Effector CD8-positive, alpha-beta T cell (primary cell): ENCODE measurements around the gene SLC25A24.
"Not testable (repeated sequence)": the region's sequence is repeated elsewhere in the genome, so short reads cannot be mapped to it uniquely, and the experiment has no call there.

Experiments
- DNase-seq: peaks from one replicate; lab custom pipeline; 2025; lab: John Stamatoyannopoulos, UW

SLC25A24 gene

GRCh38 chr1:108139555-108139954 lies 60.6 kb downstream of the SLC25A24 start:
- DNase-seq: not testable (repeated sequence)

DNA sequence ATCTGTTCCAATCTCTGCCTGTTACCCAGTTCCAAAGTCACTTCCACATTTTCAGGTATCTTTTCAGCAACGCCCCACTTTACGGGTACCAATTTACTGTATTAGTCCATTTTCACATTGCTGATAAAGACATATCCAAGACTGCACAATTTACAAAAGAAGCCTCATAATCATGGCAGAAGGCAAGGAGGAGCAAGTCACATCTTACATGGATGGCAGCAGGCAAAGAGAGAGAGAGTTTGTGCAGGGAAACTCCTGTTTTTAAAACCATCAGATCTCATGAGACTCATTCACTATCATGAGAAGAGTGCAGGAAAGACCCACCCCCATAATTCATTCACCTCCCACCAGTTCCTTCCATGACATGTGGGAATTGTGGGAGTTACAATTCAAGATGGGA lies 67.0 kb downstream of the SLC25A24 start:
- not testable (repeated sequence) for DNase-seq

DNA sequence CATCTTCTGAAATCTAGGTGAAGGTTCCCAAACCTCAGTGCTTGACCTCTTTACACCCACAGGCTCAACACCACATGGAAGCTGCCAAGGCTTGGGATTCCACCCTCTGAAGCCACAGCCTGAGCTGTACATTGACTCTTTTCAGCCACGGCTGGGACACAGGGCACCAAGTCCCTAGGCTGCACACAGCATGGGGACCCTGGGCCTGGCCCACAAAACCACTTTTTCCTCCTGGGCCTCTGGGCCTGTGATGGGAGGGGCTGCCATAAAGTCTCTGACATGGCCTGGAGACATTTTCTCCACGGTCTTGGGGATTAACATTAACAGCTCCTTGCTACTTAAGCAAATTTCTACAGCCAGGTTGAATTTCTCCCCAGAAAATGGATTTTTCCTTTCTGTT lies 67.8 kb downstream of the SLC25A24 start:
- DNase-seq: not testable (repeated sequence)

GRCh38 chr1:108131281-108131680 lies 68.9 kb downstream of the SLC25A24 start:
- DNase-seq: not testable (repeated sequence)

GRCh38 chr1:108130794-108131193 lies 69.3 kb downstream of the SLC25A24 start:
- DNase-seq: no peak

DNA sequence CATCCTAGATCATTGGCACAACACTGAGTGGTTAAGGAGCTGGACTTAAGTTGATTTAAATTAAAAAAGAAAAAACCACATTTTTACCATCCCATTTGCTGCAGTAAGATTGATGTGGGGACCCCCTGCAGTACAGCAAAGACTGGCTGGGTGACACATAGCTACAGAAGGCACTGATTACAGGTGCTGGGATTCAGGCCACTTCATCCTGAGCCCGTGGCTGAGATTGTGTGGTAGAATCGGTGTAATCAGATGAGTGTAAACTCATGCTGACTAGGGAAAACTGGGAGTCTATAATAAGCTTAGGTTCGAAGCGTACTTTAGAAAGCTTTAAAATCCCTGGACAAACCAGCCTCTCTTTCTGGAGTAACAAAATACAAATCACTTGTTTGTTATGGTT lies 70.1 kb downstream of the SLC25A24 start:
- DNase-seq: no peak

- DNase-seq: peak; percentile 45
Measured at GRCh38 chr1:108125312-108126138, 74.6 kb downstream of the SLC25A24 start.

DNA sequence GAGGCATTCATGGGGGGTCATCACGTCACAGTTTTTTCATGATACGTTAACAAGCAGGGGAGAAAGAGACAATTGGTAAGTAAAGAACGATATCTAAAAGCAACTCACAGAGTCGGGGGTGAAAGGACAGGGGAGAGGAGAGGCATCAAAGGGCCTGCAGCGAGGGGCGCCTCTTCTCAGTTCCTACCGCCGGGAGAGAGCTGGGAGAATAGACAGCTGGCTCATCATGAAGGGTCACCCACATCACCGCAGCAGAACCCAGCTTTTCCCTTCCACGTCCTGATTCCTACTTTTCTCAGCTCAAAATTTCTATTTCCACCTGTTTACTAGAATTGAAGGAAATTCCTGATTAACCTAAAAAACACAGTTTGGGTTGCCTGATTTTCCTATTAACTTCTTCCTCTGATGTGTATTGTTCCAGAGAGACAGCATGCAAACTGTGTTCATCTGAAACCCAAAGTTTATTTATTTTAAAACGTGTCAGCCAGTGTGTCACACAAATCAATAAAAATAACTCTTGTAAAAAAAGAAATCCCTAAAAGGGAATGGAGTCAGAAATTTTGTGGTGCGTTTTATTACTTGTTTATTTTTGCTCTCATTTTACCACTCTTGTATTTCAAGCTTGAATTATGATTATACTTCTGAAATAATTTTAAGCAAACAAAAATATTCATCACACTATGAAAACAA lies 75.4 kb downstream of the SLC25A24 start:
- DNase-seq: no peak

GRCh38 chr1:108124023-108124422 lies 76.1 kb downstream of the SLC25A24 start:
- no peak for DNase-seq

- DNase-seq: no peak
Measured at GRCh38 chr1:108121358-108122143, 78.6 kb downstream of the SLC25A24 start.

GRCh38 chr1:108120163-108120562 lies 80.0 kb downstream of the SLC25A24 start:
- no peak for DNase-seq

DNA sequence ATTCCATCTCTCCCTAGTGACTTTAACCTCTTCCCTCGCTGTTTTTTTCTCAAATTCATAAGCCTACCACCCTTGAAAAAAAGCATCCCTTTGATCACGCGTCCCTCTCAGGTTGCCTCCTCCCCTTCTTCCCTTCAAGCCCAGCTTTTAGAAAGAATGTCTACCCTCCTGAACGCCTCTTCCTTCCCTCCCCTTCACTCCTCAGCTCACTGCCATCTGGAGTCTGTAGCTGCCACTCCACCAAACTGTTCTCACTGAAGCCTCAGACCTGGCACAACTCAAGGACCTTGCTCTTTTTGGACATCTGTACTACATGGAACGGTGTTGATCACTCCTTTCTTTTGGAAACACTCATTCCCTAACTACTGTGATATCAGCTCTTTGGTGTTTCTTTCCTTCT lies 80.6 kb downstream of the SLC25A24 start:
- no peak for DNase-seq

DNA sequence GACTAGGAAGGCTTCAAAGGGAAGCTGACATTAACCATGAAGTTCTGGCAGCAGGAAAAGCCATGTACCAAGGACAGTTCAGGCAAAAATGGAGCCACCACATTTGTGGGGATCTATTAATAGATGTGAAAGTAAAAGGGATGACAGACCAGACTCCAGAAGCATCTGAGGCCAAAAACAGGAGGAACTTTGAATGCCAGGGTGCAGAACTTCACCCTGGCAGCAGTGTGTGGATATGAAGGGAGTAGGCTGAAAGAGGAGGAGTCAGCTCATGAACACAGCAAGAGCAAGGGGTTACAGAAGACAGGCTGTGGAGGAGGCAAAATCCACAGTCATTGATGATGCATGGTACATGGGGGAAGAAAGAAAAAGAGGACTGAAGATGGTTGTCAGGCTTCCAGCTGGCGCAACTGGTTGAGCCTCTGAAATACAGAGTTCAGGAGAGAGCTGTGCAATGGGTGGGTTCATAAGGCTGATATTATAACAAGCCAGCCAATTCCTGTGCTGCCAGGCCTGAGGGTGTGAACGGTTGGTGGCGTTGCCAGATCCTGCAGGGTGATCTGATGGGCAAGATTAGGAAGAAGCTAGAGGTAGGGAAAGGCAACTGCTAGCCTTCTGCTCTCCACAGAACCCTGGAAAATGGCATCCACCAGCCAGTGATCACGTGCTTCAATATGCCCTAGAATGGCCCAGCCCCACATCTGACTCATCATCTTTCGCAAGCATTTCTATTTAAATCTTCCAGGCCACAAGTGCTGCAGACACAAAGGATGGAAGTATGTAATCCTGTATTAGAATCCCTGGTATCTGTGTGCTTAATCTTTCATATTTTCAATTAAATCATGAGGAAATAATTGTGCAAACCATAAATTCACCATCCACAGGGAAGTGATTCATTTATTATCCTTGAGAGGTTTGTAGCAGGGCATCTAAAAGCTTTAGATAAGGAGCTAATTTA lies 81.9 kb downstream of the SLC25A24 start:
- DNase-seq: no peak

- DNase-seq: no peak
Measured at GRCh38 chr1:108117237-108117636, 82.9 kb downstream of the SLC25A24 start.

- no peak for DNase-seq
Measured at GRCh38 chr1:108114033-108114599, 86.0 kb downstream of the SLC25A24 start.

DNA sequence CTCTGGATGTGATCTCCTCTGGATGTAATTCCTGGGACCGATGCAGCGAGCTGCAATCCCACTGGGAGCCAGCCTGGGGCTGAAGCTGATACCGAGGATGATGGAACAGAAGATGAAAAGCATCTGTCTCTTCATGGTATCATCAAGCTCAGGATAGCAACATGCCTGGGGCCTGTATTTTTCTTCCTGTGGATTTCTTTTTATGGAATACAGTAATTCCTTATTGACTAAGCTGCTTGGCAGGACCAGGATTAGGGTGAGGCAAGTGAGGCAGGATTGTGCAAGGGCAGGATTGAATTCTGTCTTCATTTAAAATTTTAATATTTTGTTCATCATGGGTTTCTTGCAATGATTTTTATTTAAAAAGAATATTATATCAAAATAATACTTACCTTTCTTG lies 86.6 kb downstream of the SLC25A24 start:
- no peak for DNase-seq

GRCh38 chr1:108109295-108109973 lies 90.7 kb downstream of the SLC25A24 start:
- no peak for DNase-seq

DNA sequence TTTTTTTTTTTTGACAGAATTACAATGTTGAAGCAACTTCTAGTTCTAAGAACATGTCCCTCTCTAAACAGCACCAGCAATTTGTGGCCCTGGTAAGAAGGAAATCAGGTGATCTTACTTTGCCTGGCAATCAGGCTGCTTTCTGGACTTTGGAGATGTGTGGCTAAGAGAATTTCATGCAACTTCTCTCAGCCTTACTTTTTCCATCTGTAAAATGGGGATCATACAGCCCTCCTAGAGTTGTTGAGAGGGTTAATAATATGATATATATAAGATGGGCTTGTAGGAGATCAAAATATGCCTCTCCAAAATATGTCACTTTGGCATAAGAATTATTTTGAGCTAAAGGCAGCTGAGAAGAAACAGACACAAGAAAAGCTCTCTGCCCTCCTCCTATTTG lies 92.0 kb downstream of the SLC25A24 start:
- DNase-seq: no peak

GRCh38 chr1:108107658-108108057 lies 92.5 kb downstream of the SLC25A24 start:
- DNase-seq: no peak

DNA sequence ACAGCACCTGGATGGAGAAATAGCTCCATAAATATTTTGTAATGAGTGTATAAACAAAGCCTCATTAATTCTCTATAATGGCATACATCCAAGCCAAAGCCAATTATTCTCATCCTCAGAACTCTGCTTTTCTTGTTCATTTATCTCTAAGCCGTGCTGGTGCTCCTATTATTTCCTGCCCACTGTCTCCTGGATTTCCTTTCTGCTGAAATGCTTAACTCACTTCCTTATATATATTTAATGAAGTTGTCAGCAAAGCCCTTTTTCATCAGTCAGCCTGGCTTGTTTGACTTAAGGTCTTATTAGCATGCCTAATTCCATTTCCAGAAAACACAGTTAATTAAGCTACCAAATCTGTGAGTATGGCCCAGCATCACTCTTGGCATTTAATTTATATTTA lies 93.4 kb downstream of the SLC25A24 start:
- no peak for DNase-seq
